Measurements from ENCODE around the gene SLC22A2.

Gene SLC22A2

DNA sequence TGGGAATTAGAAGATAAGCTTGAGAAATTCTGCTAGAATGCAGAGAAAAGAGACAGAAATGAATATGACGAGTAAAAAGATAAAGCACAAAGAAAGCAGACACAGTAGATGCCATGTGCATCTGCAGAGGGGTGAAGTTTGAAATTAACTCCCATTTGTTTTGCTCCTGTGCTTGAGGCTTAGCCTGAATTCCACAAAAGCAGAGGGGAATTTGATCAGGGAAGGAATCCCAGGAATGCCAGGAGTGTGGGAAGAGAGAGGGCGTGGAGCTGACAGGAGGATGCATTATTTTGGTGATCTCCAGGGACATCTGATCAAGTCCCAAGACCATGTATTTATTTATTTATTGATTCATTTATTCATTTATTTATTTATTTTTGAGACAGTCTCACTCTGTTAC is 81.4 kb downstream of the SLC22A2 start:
- Histone ChIP-seq H2AFZ (ENCODE audit: low read depth, low read length, severe bottlenecking) (no peak overlapping the region), H3K27me3 (ENCODE audit: low read length) (no peaks in the 10 kb centered on the region), H3K9me2 (replicated peaks; ENCODE audit: insufficient read depth, low read length) (no peaks in the 10 kb centered on the region), H3K9ac (ENCODE audit: low read length) (no peak overlapping the region), H3K27ac (ENCODE audit: low read depth, low read length) (no peak overlapping the region), H3K36me3 (ENCODE audit: low read length) (no peaks in the 10 kb centered on the region), H3K4me3 (ENCODE audit: insufficient read depth, low read length, poor library complexity, severe bottlenecking) (no peak overlapping the region), H3K9me3 (ENCODE audit: insufficient read depth, low read length) (no peaks in the 10 kb centered on the region), H3K4me2 (ENCODE audit: low read depth, low read length, poor library complexity, severe bottlenecking) (no peak overlapping the region), H3F3A (ENCODE audit: insufficient read depth) (no peaks in the 10 kb centered on the region), H4K20me1 (ENCODE audit: low read depth, low read length) (no peaks in the 10 kb centered on the region), H3K79me2 (ENCODE audit: insufficient read depth, low read length) (no peaks in the 10 kb centered on the region)
- no peak for TF ChIP-seq EZH2phosphoT487 (conservative IDR thresholded peaks at IDR 0.05; ENCODE audit: low read length)
- TF ChIP-seq, protein P1, sequence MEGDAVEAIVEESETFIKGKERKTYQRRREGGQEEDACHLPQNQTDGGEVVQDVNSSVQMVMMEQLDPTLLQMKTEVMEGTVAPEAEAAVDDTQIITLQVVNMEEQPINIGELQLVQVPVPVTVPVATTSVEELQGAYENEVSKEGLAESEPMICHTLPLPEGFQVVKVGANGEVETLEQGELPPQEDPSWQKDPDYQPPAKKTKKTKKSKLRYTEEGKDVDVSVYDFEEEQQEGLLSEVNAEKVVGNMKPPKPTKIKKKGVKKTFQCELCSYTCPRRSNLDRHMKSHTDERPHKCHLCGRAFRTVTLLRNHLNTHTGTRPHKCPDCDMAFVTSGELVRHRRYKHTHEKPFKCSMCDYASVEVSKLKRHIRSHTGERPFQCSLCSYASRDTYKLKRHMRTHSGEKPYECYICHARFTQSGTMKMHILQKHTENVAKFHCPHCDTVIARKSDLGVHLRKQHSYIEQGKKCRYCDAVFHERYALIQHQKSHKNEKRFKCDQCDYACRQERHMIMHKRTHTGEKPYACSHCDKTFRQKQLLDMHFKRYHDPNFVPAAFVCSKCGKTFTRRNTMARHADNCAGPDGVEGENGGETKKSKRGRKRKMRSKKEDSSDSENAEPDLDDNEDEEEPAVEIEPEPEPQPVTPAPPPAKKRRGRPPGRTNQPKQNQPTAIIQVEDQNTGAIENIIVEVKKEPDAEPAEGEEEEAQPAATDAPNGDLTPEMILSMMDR (IDR thresholded peaks at IDR 0.05; ENCODE audit: insufficient read depth, low read length, poor library complexity, severe bottlenecking), result no peak

DNA sequence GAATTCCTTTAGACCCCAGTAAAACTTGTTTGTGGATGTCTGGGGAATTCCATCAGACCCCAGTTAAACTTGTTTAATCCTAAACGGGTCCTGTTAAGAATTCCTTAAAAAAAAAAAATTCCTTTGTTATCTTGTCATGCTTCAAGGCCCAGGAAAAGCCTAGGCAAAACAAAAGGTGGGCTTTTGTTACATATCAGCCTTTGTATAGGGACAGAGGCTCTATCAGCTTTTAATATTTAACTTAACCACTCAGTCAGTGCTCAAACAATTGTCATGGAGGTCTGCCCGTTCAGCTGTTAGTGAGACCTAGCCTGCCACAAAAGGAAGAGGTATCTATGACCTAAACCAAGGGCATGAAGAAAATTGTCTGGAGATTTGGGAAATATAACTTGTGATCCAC is 83.9 kb downstream of the SLC22A2 start:
- TF ChIP-seq, protein P1 (IDR thresholded peaks at IDR 0.05; ENCODE audit: insufficient read depth, low read length, poor library complexity, severe bottlenecking), result no peak
- no peak for TF ChIP-seq EZH2phosphoT487 (conservative IDR thresholded peaks at IDR 0.05; ENCODE audit: low read length)
- H3K27ac ChIP-seq (ENCODE audit: low read depth, low read length), result no peak overlapping the region
- no peak overlapping the region for H2AFZ ChIP-seq (ENCODE audit: low read depth, low read length, severe bottlenecking)

DNA sequence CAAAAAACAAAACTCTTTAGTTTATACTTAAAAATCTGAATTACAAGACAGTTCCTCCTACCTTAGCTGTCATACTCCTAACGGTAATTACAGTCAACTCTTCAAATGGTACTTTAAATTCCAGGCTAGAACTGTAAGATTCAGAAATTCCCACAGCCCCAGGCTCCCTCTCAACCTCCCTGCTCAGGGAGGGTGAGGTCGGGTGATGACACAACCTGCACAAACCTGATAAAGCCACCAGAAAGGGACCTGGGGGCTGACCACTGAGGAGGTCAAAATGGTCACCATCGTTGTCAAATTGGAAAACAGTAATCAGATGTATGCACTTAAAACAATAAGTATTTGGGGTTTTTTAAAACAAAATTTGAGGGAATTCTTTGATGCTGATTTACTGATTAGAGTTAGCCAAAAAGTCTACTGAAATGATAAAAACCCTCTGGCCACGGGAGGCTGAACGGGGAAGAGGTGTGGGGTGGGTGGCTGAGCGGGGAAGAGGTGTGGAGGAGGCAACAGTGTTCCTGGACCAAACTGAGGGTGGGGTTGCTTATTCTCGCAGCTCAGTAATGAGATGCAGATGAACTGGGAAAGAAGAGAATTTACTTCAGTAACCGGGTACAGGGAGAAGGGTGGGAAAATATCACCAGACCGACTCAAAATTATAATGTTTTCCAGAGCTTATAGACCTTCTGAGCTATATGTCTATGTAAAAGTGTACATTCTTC is 84.7 kb downstream of the SLC22A2 start:
- Histone ChIP-seq H3K9me2 (replicated peaks; ENCODE audit: insufficient read depth, low read length) (no peaks in the 10 kb centered on the region), H2AFZ (ENCODE audit: low read depth, low read length, severe bottlenecking) (no peak overlapping the region), H3F3A (ENCODE audit: insufficient read depth) (no peaks in the 10 kb centered on the region), H4K20me1 (ENCODE audit: low read depth, low read length) (no peaks in the 10 kb centered on the region), H3K27me3 (ENCODE audit: low read length) (no peaks in the 10 kb centered on the region), H3K79me2 (ENCODE audit: insufficient read depth, low read length) (no peaks in the 10 kb centered on the region), H3K27ac (ENCODE audit: low read depth, low read length) (no peak overlapping the region), H3K36me3 (ENCODE audit: low read length) (no peaks in the 10 kb centered on the region), H3K4me2 (ENCODE audit: low read depth, low read length, poor library complexity, severe bottlenecking) (no peak overlapping the region), H3K9ac (ENCODE audit: low read length) (no peak overlapping the region), H3K4me3 (ENCODE audit: insufficient read depth, low read length, poor library complexity, severe bottlenecking) (no peak overlapping the region), H3K9me3 (ENCODE audit: insufficient read depth, low read length) (no peaks in the 10 kb centered on the region)
- TF ChIP-seq, protein P1 (IDR thresholded peaks at IDR 0.05; ENCODE audit: insufficient read depth, low read length, poor library complexity, severe bottlenecking), result no peak
- no peak for TF ChIP-seq EZH2phosphoT487 (conservative IDR thresholded peaks at IDR 0.05; ENCODE audit: low read length)

More for the DNA sequence above, 83.9 kb downstream of the SLC22A2 start:
- H3K4me2 ChIP-seq (ENCODE audit: low read depth, low read length, poor library complexity, severe bottlenecking), result no peak overlapping the region
- H3K4me3 ChIP-seq (ENCODE audit: insufficient read depth, low read length, poor library complexity, severe bottlenecking), result no peak overlapping the region
- H3K9me3 ChIP-seq (ENCODE audit: insufficient read depth, low read length), result no peaks in the 10 kb centered on the region
- H4K20me1 ChIP-seq (ENCODE audit: low read depth, low read length), result no peaks in the 10 kb centered on the region
- H3F3A ChIP-seq (ENCODE audit: insufficient read depth), result no peaks in the 10 kb centered on the region
- H3K36me3 ChIP-seq (ENCODE audit: low read length), result no peaks in the 10 kb centered on the region
- no peaks in the 10 kb centered on the region for H3K27me3 ChIP-seq (ENCODE audit: low read length)
- H3K9me2 ChIP-seq (replicated peaks; ENCODE audit: insufficient read depth, low read length), result no peaks in the 10 kb centered on the region
- H3K9ac ChIP-seq (ENCODE audit: low read length), result no peak overlapping the region
- H3K79me2 ChIP-seq (ENCODE audit: insufficient read depth, low read length), result no peaks in the 10 kb centered on the region

Measured in SU-DHL-6 (cell line).